ENCODE data around the gene XPNPEP2. TPM values are rescaled to one million over a fixed set of nuclear protein-coding genes. Genes with fewer than 3 reads are reported as not detected.

XPNPEP2 gene
- total RNA-seq, 1 donor = not detected

DNA sequence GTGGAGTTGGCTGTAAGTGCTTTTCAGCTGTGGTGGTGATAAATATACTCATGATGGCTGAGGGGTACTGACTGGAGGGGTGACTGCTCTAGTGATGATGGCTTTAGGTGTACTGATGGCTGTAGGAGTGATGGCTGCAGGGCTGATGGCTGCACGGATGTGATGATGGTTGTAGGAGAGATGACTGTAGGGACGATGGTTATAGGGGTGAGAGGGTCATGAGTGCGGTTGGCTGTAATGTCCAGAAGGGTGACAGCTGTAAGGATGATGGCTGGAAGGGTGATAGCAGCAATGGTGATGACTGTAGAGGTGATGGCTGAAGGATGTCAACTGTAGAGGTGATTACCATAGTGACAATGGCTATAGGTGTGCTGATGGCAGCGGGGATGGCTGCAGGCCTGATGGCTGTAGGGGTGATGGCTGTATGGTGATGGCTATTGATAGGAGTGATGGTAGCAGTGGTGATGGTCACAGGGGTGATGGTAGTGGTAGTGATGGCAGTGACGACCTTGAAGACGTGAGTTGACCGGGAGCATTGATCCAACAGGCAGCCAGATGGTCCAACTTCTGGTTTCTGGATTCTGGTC lies 40.4 kb downstream of the XPNPEP2 start:
- H3K4me1 ChIP-seq (ENCODE audit: insufficient read depth, low read length) = no peaks in the 10 kb centered on the region
- H3K4me3 ChIP-seq (ENCODE audit: insufficient read depth, low read length) = no peak overlapping the region
- TF ChIP-seq, protein P1, sequence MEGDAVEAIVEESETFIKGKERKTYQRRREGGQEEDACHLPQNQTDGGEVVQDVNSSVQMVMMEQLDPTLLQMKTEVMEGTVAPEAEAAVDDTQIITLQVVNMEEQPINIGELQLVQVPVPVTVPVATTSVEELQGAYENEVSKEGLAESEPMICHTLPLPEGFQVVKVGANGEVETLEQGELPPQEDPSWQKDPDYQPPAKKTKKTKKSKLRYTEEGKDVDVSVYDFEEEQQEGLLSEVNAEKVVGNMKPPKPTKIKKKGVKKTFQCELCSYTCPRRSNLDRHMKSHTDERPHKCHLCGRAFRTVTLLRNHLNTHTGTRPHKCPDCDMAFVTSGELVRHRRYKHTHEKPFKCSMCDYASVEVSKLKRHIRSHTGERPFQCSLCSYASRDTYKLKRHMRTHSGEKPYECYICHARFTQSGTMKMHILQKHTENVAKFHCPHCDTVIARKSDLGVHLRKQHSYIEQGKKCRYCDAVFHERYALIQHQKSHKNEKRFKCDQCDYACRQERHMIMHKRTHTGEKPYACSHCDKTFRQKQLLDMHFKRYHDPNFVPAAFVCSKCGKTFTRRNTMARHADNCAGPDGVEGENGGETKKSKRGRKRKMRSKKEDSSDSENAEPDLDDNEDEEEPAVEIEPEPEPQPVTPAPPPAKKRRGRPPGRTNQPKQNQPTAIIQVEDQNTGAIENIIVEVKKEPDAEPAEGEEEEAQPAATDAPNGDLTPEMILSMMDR (IDR thresholded peaks at IDR 0.05; ENCODE audit: extremely low read depth, low read depth, low read length) = no peak
- no peaks in the 10 kb centered on the region for H4K20me1 ChIP-seq (ENCODE audit: insufficient read depth, low read length)
- no peak overlapping the region for H2AFZ ChIP-seq (ENCODE audit: low read length)
- no peak overlapping the region for H3K27ac ChIP-seq (ENCODE audit: low read depth, low read length)
- no peak overlapping the region for H3K4me2 ChIP-seq (ENCODE audit: insufficient read depth, low read length)
- no peaks in the 10 kb centered on the region for H3K36me3 ChIP-seq (ENCODE audit: insufficient read depth, low read length)
- no peaks in the 10 kb centered on the region for H3K27me3 ChIP-seq (ENCODE audit: insufficient read depth, low read length)
- H3K9me3 ChIP-seq (ENCODE audit: low read depth, low read length) = no peaks in the 10 kb centered on the region
- H3K79me2 ChIP-seq (ENCODE audit: insufficient read depth, low read length) = no peaks in the 10 kb centered on the region
- DNase-seq (ENCODE audit: insufficient read length, low spot score, missing footprints) = peak; percentile 37

GRCh38 chrX:129779747-129780146 lies 41.0 kb downstream of the XPNPEP2 start, which contains the start of gene SASH3:
Gene SASH3, plus strand, starts transcription at chrX:129779949. Its CDS starts 149 bp downstream, at chrX:129780098.
- DNase-seq (ENCODE audit: insufficient read length, low spot score, missing footprints) = peak; percentile 64
- H3K9me3 ChIP-seq (ENCODE audit: low read depth, low read length) = no peaks in the 10 kb centered on the region
- no peak within 1 kb of the TSS for H2AFZ ChIP-seq (ENCODE audit: low read length)
- no peaks in the 10 kb centered on the region for H3K79me2 ChIP-seq (ENCODE audit: insufficient read depth, low read length)
- no peak within 1 kb of the TSS for H3K4me3 ChIP-seq (ENCODE audit: insufficient read depth, low read length)
- no peaks in the 10 kb centered on the region for H3K4me1 ChIP-seq (ENCODE audit: insufficient read depth, low read length)
- H3K4me2 ChIP-seq (ENCODE audit: insufficient read depth, low read length) = no peak within 1 kb of the TSS
- H4K20me1 ChIP-seq (ENCODE audit: insufficient read depth, low read length) = no peaks in the 10 kb centered on the region
- H3K36me3 ChIP-seq (ENCODE audit: insufficient read depth, low read length) = no peaks in the 10 kb centered on the region
- TF ChIP-seq, protein P1 (IDR thresholded peaks at IDR 0.05; ENCODE audit: extremely low read depth, low read depth, low read length) = no peak
- no peak within 1 kb of the TSS for H3K27ac ChIP-seq (ENCODE audit: low read depth, low read length)
- no peaks in the 10 kb centered on the region for H3K27me3 ChIP-seq (ENCODE audit: insufficient read depth, low read length)

GRCh38 chrX:129780441-129781105 lies 41.8 kb downstream of the XPNPEP2 start:
- Histone ChIP-seq H3K9me3 (ENCODE audit: low read depth, low read length) (no peaks in the 10 kb centered on the region), H3K27ac (ENCODE audit: low read depth, low read length) (no peak overlapping the region), H2AFZ (ENCODE audit: low read length) (no peak overlapping the region), H3K4me1 (ENCODE audit: insufficient read depth, low read length) (no peaks in the 10 kb centered on the region), H4K20me1 (ENCODE audit: insufficient read depth, low read length) (no peaks in the 10 kb centered on the region), H3K36me3 (ENCODE audit: insufficient read depth, low read length) (no peaks in the 10 kb centered on the region), H3K79me2 (ENCODE audit: insufficient read depth, low read length) (no peaks in the 10 kb centered on the region), H3K4me2 (ENCODE audit: insufficient read depth, low read length) (no peak overlapping the region), H3K4me3 (ENCODE audit: insufficient read depth, low read length) (no peak overlapping the region), H3K27me3 (ENCODE audit: insufficient read depth, low read length) (no peaks in the 10 kb centered on the region)
- TF ChIP-seq, protein P1 (IDR thresholded peaks at IDR 0.05; ENCODE audit: extremely low read depth, low read depth, low read length) = no peak
- peak; percentile 72 for DNase-seq (ENCODE audit: insufficient read length, low spot score, missing footprints)

DNA sequence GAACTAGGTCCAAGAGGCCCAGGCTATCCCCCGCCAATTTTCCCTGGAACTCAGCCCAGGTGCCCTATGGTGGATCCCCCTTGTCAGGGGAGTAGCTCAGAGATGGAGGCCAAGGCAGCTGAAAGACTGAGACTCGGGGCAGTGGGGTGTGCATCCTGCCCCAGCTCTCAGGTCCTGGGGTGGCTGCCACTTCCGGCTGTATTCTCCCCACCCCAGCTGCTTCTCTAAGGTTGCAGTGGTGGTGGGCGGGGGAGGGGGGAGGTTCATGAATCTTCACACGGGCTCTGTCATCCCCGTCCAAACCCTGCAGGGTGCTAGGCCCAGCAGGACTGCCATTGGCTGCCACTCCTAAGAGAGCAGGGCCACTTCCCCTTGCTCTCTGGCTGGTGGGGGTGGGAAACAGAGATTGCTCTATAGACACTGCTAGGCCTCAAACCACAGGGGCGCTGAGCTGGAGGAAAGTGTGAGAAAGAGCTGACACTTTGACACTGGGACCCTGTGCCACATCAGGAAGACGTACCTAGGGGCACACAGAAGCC lies 42.4 kb downstream of the XPNPEP2 start:
- H3K4me2 ChIP-seq (ENCODE audit: insufficient read depth, low read length) = no peak overlapping the region
- no peaks in the 10 kb centered on the region for H3K27me3 ChIP-seq (ENCODE audit: insufficient read depth, low read length)
- H3K79me2 ChIP-seq (ENCODE audit: insufficient read depth, low read length) = no peaks in the 10 kb centered on the region
- no peak overlapping the region for H2AFZ ChIP-seq (ENCODE audit: low read length)
- no peaks in the 10 kb centered on the region for H3K9me3 ChIP-seq (ENCODE audit: low read depth, low read length)
- no peaks in the 10 kb centered on the region for H3K36me3 ChIP-seq (ENCODE audit: insufficient read depth, low read length)
- no peak overlapping the region for H3K4me3 ChIP-seq (ENCODE audit: insufficient read depth, low read length)
- no peaks in the 10 kb centered on the region for H4K20me1 ChIP-seq (ENCODE audit: insufficient read depth, low read length)
- TF ChIP-seq, protein P1 (IDR thresholded peaks at IDR 0.05; ENCODE audit: extremely low read depth, low read depth, low read length) = no peak
- peak; percentile 23 for DNase-seq (ENCODE audit: insufficient read length, low spot score, missing footprints)
- no peak overlapping the region for H3K27ac ChIP-seq (ENCODE audit: low read depth, low read length)
- no peaks in the 10 kb centered on the region for H3K4me1 ChIP-seq (ENCODE audit: insufficient read depth, low read length)
